Sigmoid colon (tissue), 4 donors: ENCODE data around the gene IL3RA.

Experiments
- EP300 ChIP-seq, 4 donors: sonication (generic); formaldehyde crosslinking; IDR thresholded peaks; one replicate each; pipeline ENCODE4 v1.6.1; 2017; ENCODE audit warnings: antibody characterized with exemption in 4 of 4
- TF ChIP-seq, protein P1 (sequence below), 4 experiments: fragments of 450-650 bp in 3 of 4; fragments of 200-600 bp in 1 of 4; IDR thresholded peaks; one replicate each; pipeline ENCODE4 v1.5.1; 2016 to 2019; ENCODE audit warnings: antibody characterized with exemption in 4 of 4, mild to moderate bottlenecking in 3 of 4, moderate library complexity in 2 of 4

DNA sequence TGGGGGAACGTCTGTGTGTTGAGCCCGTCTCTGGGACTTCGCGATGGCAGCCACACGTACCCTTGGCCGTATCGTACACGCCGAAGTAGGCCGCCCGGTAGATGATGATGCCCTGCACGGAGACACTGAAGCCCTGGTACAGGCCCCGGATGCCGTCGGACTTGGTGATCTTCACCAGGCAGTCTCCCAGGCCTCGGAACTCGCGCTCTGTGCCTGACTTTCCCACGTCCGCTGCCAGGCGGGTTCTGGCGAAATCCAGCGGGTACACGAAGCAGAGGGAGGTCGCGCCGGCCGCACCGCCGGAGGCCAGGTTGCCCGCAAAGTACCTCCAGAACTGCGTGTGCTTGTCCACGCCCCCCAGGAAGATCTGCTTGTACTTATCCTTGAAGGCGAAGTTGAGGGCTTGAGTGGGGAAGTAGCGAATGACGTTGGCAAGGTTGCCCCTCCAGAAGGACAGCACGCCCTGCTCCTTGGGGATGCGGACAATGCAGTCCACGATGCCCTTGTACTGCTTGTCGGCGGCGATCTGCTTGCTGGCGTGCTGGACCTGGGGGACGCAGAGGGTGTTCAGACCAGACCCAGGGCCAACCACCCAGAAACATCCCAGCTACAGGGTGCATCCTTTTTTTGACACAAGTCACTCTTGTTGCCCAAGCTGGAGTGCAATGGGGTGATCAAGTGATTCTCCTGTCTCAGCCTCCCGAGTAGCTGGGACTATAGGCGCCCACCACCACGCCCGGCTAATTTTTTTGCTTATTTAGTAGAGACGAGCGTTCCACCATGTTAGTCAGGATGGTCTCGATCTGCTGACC is 52.8 kb downstream of the IL3RA start:
- TF ChIP-seq, protein P1, sequence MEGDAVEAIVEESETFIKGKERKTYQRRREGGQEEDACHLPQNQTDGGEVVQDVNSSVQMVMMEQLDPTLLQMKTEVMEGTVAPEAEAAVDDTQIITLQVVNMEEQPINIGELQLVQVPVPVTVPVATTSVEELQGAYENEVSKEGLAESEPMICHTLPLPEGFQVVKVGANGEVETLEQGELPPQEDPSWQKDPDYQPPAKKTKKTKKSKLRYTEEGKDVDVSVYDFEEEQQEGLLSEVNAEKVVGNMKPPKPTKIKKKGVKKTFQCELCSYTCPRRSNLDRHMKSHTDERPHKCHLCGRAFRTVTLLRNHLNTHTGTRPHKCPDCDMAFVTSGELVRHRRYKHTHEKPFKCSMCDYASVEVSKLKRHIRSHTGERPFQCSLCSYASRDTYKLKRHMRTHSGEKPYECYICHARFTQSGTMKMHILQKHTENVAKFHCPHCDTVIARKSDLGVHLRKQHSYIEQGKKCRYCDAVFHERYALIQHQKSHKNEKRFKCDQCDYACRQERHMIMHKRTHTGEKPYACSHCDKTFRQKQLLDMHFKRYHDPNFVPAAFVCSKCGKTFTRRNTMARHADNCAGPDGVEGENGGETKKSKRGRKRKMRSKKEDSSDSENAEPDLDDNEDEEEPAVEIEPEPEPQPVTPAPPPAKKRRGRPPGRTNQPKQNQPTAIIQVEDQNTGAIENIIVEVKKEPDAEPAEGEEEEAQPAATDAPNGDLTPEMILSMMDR (IDR thresholded peaks at IDR 0.05) = no peak
- TF ChIP-seq EP300 (IDR thresholded peaks at IDR 0.05) = no peak
